Ramos (cell line): Measurements from ENCODE around the gene CDK15.
"Not testable (repeated sequence)": the region's sequence is repeated elsewhere in the genome, so short reads cannot be mapped to it uniquely, and the experiment has no call there.

Experiments used
- in situ Hi-C: fragments of 300-500 bp; cut with MboI; formaldehyde crosslinking; loops from one replicate; pipeline ENCODE4 v1.14.3; 2022; ENCODE audit warnings: low sequenced_read_pairs; ENCODE audit not compliant: unreplicated experiment

Gene CDK15

GRCh38 chr2:201788371-201788770, 18.0 kb upstream of the CDK15 start:
- in situ Hi-C loops: no loop called here

- in situ Hi-C loops: no loop called here
Observed at GRCh38 chr2:201789395-201789794, 16.9 kb upstream of the CDK15 start.

GRCh38 chr2:201790291-201790690, 16.0 kb upstream of the CDK15 start:
- in situ Hi-C loops: no loop called here

- in situ Hi-C loops: no loop called here
Observed at GRCh38 chr2:201790989-201791388, 15.3 kb upstream of the CDK15 start.

GRCh38 chr2:201793631-201794030, 12.7 kb upstream of the CDK15 start:
- in situ Hi-C loops: no loop called here

GRCh38 chr2:201794294-201794693, 12.0 kb upstream of the CDK15 start:
- in situ Hi-C loops: no loop called here

GRCh38 chr2:201795607-201796477, 10.5 kb upstream of the CDK15 start:
- in situ Hi-C loops: no loop called here

GRCh38 chr2:201796478-201796865, 9.9 kb upstream of the CDK15 start:
- in situ Hi-C loops: no loop called here

- in situ Hi-C loops: no loop called here
Observed at GRCh38 chr2:201797175-201797840, 9.0 kb upstream of the CDK15 start.

GRCh38 chr2:201798252-201798913, 8.0 kb upstream of the CDK15 start:
- in situ Hi-C loops: no loop called here

GRCh38 chr2:201798914-201799285, 7.4 kb upstream of the CDK15 start:
- in situ Hi-C loops: not testable (repeated sequence)

GRCh38 chr2:201807452-201807999, 1.2 kb downstream of the CDK15 start:
- in situ Hi-C loops: no loop called here

- in situ Hi-C loops: no loop called here
Observed at GRCh38 chr2:201808027-201808426, 1.7 kb downstream of the CDK15 start.

GRCh38 chr2:201809633-201810032, 3.3 kb downstream of the CDK15 start:
- in situ Hi-C loops: no loop called here

GRCh38 chr2:201810604-201811003, 4.3 kb downstream of the CDK15 start:
- in situ Hi-C loops: not testable (repeated sequence)

- in situ Hi-C loops: no loop called here
Observed at GRCh38 chr2:201813996-201814760, 7.8 kb downstream of the CDK15 start.

- in situ Hi-C loops: no loop called here
Observed at GRCh38 chr2:201816657-201817575, 10.6 kb downstream of the CDK15 start.

GRCh38 chr2:201820383-201821007, 14.2 kb downstream of the CDK15 start:
- in situ Hi-C loops: no loop called here

GRCh38 chr2:201821080-201821479, 14.7 kb downstream of the CDK15 start:
- in situ Hi-C loops: no loop called here
